WTC11 (cell line): ENCODE results near the gene KIAA0408. TPM values are rescaled to one million over a fixed set of nuclear protein-coding genes. Genes with fewer than 3 reads are reported as not detected.

Experiments
- ATAC-seq: fragments of 200-7000 bp; cut with Tn5 transposase; 2 replicates; pipeline ENCODE4 v1.10.0; 2021; ENCODE audit warnings: mild to moderate bottlenecking, moderate library complexity
- Bru-seq: library from RNA; stranded (reverse); fragments of 400-500 nt; gene quantifications from one replicate; lab custom pipeline; 2021; lab: Mats Ljungman, UMichigan
- CTCF ChIA-PET: fragments of 300-600 bp; sonication (Branson Sonifier 250); formaldehyde crosslinking; loops from one replicate; lab custom pipeline; 2021; ENCODE audit warnings: antibody characterized with exemption; lab: Charles Lee
- POLR2A ChIA-PET: fragments of 350-600 bp; sonication (Branson Sonifier 250); formaldehyde crosslinking; loops from one replicate; lab custom pipeline; 2021; ENCODE audit warnings: antibody characterized with exemption; lab: Charles Lee
- DNase-seq: peaks from one replicate; pipeline ENCODE4 v3.0.0; 2021; ENCODE audit warnings: low spot score
- H3K27ac Mint-ChIP-seq: 2 replicates; pipeline ENCODE4 v1.8.0; 2021; ENCODE audit warnings: mixed read lengths
- H3K27me3 Mint-ChIP-seq: 2 replicates; pipeline ENCODE4 v1.8.0; 2021; ENCODE audit warnings: low read depth, mild to moderate bottlenecking, moderate library complexity, mixed read lengths
- H3K36me3 Mint-ChIP-seq: 2 replicates; pipeline ENCODE4 v1.8.0; 2021; ENCODE audit warnings: mixed read lengths
- H3K4me1 Mint-ChIP-seq: 2 replicates; pipeline ENCODE4 v1.8.0; 2022; ENCODE audit warnings: mixed read lengths
- H3K4me3 Mint-ChIP-seq: 2 replicates; pipeline ENCODE4 v1.8.0; 2021; ENCODE audit warnings: mild to moderate bottlenecking, moderate library complexity, mixed read lengths
- H3K9me3 Mint-ChIP-seq: 2 replicates; pipeline ENCODE4 v1.8.0; 2021; ENCODE audit warnings: mixed read lengths
- ATF1 ChIP-seq: sonication (generic); formaldehyde crosslinking; IDR thresholded peaks from 2 replicates; pipeline ENCODE4 v1.8.1; 2023; ENCODE audit warnings: mild to moderate bottlenecking, moderate library complexity, missing genetic modification reagents
- ERG ChIP-seq: fragments of 250-450 bp; sonication (Bioruptor Pico); IDR thresholded peaks from 2 replicates; pipeline ENCODE4 v1.8.0; 2021; ENCODE audit warnings: mild to moderate bottlenecking
- ESRRA ChIP-seq: sonication (generic); formaldehyde crosslinking; IDR thresholded peaks from 2 replicates; pipeline ENCODE4 v1.8.1; 2022; ENCODE audit warnings: mild to moderate bottlenecking, missing genetic modification reagents, borderline replicate concordance
- FOXK1 ChIP-seq: sonication (generic); formaldehyde crosslinking; IDR thresholded peaks from 2 replicates; pipeline ENCODE4 v1.8.0; 2022; ENCODE audit warnings: mild to moderate bottlenecking, moderate library complexity, missing genetic modification reagents
- FOXP1 ChIP-seq: sonication (generic); formaldehyde crosslinking; IDR thresholded peaks from 2 replicates; pipeline ENCODE4 v1.8.0; 2022; ENCODE audit warnings: missing genetic modification reagents, mild to moderate bottlenecking, moderate library complexity, borderline replicate concordance
- NFATC4 ChIP-seq: fragments of 250-450 bp; sonication (Bioruptor Pico); IDR thresholded peaks from 2 replicates; pipeline ENCODE4 v1.9.0; 2021; ENCODE audit warnings: mild to moderate bottlenecking
- NFYB ChIP-seq: sonication (generic); formaldehyde crosslinking; conservative IDR thresholded peaks from 2 replicates; pipeline ENCODE4 v1.8.0; 2022; ENCODE audit warnings: low read depth, missing genetic modification reagents
- PRRX2 ChIP-seq: fragments of 250-450 bp; sonication (Bioruptor Pico); IDR thresholded peaks from 2 replicates; pipeline ENCODE4 v1.8.0; 2021; ENCODE audit warnings: mild to moderate bottlenecking
- RELA ChIP-seq: sonication (generic); formaldehyde crosslinking; IDR thresholded peaks from 2 replicates; pipeline ENCODE4 v1.8.1; 2022; ENCODE audit warnings: missing genetic modification reagents, mild to moderate bottlenecking, borderline replicate concordance
- SMAD3 ChIP-seq: sonication (generic); formaldehyde crosslinking; IDR thresholded peaks from 2 replicates; pipeline ENCODE4 v1.8.0; 2022; ENCODE audit warnings: missing genetic modification reagents, mild to moderate bottlenecking, borderline replicate concordance
- SP1 ChIP-seq: sonication (generic); formaldehyde crosslinking; conservative IDR thresholded peaks from 2 replicates; pipeline ENCODE4 v1.8.1; 2022; ENCODE audit warnings: missing genetic modification reagents
- ZNF232 ChIP-seq: sonication (generic); formaldehyde crosslinking; IDR thresholded peaks from 2 replicates; pipeline ENCODE4 v1.8.0; 2022; ENCODE audit warnings: mild to moderate bottlenecking, missing genetic modification reagents
- ZNF416 ChIP-seq: fragments of 250-450 bp; sonication (Bioruptor Pico); IDR thresholded peaks from 2 replicates; pipeline ENCODE4 v1.9.0; 2021; ENCODE audit warnings: mild to moderate bottlenecking, inconsistent platforms
- ZNF671 ChIP-seq: fragments of 250-450 bp; sonication (Bioruptor Pico); IDR thresholded peaks from 2 replicates; pipeline ENCODE4 v1.8.0; 2021; ENCODE audit warnings: mild to moderate bottlenecking
- long read RNA-seq, 3 experiments: library from RNA in 1 of 3; library from capped mRNA in 1 of 3; library from polyadenylated mRNA in 1 of 3; unstranded in 2 of 3; stranded (forward) in 1 of 3; transcript quantifications; one replicate each; pipeline ENCODE4 v2.0.0, GENCODE V29; 2021
- total RNA-seq: library from RNA; stranded (reverse); gene quantifications from 3 replicates; pipeline ENCODE4 v1.2.3, GENCODE V29; 2021
- TF ChIP-seq, protein P1 (sequence below): sonication (generic); formaldehyde crosslinking; IDR thresholded peaks from 2 replicates; pipeline ENCODE4 v1.8.1; 2022; ENCODE audit warnings: low read depth, missing genetic modification reagents, borderline replicate concordance
- TF ChIP-seq, protein P2 (sequence below): sonication (generic); formaldehyde crosslinking; IDR thresholded peaks from 2 replicates; pipeline ENCODE4 v1.8.0; 2022; ENCODE audit warnings: mild to moderate bottlenecking, missing genetic modification reagents
- TF ChIP-seq, protein P3 (sequence below): sonication (generic); formaldehyde crosslinking; IDR thresholded peaks from 2 replicates; pipeline ENCODE4 v1.8.0; 2023; ENCODE audit warnings: missing genetic modification reagents
- TF ChIP-seq, protein P4 (sequence below): sonication (generic); formaldehyde crosslinking; IDR thresholded peaks from 2 replicates; pipeline ENCODE4 v1.8.1; 2023; ENCODE audit warnings: mild to moderate bottlenecking, missing genetic modification reagents, moderate library complexity
- TF ChIP-seq, protein P5 (sequence below): sonication (generic); formaldehyde crosslinking; IDR thresholded peaks from 2 replicates; pipeline ENCODE4 v1.8.0; 2022; ENCODE audit warnings: missing genetic modification reagents
- TF ChIP-seq, protein P6 (sequence below): fragments of 250-450 bp; sonication (Bioruptor Pico); IDR thresholded peaks from 2 replicates; pipeline ENCODE4 v1.9.0; 2021; ENCODE audit warnings: moderate library complexity, mild to moderate bottlenecking, inconsistent platforms, borderline replicate concordance

KIAA0408 gene
- 7.5 to 12.2 TPM (median 9.1 TPM) in 3 replicates for total RNA-seq
- percentile 79 among the genes with signal in this experiment for Bru-seq, nascent RNA
- long read RNA-seq, experiment 1, full-length matches to known transcripts = 1 of 5 reads
- long read RNA-seq, experiment 1, partial matches to known transcripts = 3 of 5 reads
- long read RNA-seq, experiment 1, other reads (novel, unspliced or antisense) = 1 of 5 reads
- long read RNA-seq, experiment 2, full-length matches to known transcripts = 2 of 6 reads
- long read RNA-seq, experiment 2, partial matches to known transcripts = 0 of 6 reads
- long read RNA-seq, experiment 2, other reads (novel, unspliced or antisense) = 4 of 6 reads
- long read RNA-seq, experiment 3 = 0 reads

DNA sequence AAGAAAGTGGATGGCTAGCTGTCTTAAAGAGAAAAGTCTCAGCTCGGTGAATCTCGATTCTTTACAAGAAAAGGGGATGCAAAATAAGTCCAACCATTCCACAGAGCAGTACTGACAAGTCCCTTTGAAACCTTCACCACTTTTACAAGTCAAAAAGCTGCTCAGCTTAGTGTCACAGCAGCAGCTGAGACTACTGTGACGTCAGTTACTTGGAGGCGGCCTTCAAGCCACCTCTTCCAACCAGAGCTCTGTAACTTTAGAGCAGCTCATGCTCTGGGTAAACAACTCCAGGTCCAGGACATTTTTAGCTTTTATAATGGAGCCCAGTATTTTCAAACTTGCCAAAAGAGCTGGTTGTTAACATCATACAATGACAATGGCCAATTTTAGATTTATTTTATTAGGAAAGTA, at the start of gene KIAA0408:
Gene KIAA0408 (minus strand): TSS at position 159 of the 411 bp plus-strand sequence. CDS start 5,408 bp downstream, outside the sequence.
- Mint-ChIP-seq H3K27me3 (no peaks in the 10 kb centered on the region), H3K4me3 (peak within 1 kb of the TSS; percentile 18), H3K27ac (peak within 1 kb of the TSS; percentile 79), H3K36me3 (no peaks in the 10 kb centered on the region), H3K9me3 (no peaks in the 10 kb centered on the region), H3K4me1 (peaks cover 51% of the 10 kb centered on the region)
- ATAC-seq (peak; percentile 97), DNase-seq (peak; percentile 51)
- TF ChIP-seq, protein P1, sequence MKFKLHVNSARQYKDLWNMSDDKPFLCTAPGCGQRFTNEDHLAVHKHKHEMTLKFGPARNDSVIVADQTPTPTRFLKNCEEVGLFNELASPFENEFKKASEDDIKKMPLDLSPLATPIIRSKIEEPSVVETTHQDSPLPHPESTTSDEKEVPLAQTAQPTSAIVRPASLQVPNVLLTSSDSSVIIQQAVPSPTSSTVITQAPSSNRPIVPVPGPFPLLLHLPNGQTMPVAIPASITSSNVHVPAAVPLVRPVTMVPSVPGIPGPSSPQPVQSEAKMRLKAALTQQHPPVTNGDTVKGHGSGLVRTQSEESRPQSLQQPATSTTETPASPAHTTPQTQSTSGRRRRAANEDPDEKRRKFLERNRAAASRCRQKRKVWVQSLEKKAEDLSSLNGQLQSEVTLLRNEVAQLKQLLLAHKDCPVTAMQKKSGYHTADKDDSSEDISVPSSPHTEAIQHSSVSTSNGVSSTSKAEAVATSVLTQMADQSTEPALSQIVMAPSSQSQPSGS (CRISPR knock-in tag) = no peak
- TF ChIP-seq SMAD3 (CRISPR knock-in tag) (no peak), ERG (no peak), ZNF232 (CRISPR knock-in tag) (no peak), FOXK1 (CRISPR knock-in tag) (no peak), SP1 (CRISPR knock-in tag) (no peak), ZNF671 (CRISPR knock-in tag) (no peak), ZNF416 (no peak), NFATC4 (CRISPR knock-in tag) (no peak), RELA (no peak), FOXP1 (CRISPR knock-in tag) (no peak), ESRRA (CRISPR knock-in tag) (no peak), ATF1 (CRISPR knock-in tag) (no peak), PRRX2 (no peak), NFYB (CRISPR knock-in tag) (no peak)
- TF ChIP-seq, protein P2, sequence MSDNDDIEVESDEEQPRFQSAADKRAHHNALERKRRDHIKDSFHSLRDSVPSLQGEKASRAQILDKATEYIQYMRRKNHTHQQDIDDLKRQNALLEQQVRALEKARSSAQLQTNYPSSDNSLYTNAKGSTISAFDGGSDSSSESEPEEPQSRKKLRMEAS (CRISPR knock-in tag) = no peak
- TF ChIP-seq, protein P3, sequence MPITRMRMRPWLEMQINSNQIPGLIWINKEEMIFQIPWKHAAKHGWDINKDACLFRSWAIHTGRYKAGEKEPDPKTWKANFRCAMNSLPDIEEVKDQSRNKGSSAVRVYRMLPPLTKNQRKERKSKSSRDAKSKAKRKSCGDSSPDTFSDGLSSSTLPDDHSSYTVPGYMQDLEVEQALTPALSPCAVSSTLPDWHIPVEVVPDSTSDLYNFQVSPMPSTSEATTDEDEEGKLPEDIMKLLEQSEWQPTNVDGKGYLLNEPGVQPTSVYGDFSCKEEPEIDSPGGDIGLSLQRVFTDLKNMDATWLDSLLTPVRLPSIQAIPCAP (CRISPR knock-in tag) = no peak
- TF ChIP-seq, protein P4, sequence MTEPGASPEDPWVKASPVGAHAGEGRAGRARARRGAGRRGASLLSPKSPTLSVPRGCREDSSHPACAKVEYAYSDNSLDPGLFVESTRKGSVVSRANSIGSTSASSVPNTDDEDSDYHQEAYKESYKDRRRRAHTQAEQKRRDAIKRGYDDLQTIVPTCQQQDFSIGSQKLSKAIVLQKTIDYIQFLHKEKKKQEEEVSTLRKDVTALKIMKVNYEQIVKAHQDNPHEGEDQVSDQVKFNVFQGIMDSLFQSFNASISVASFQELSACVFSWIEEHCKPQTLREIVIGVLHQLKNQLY (CRISPR knock-in tag) = no peak
- TF ChIP-seq, protein P5, sequence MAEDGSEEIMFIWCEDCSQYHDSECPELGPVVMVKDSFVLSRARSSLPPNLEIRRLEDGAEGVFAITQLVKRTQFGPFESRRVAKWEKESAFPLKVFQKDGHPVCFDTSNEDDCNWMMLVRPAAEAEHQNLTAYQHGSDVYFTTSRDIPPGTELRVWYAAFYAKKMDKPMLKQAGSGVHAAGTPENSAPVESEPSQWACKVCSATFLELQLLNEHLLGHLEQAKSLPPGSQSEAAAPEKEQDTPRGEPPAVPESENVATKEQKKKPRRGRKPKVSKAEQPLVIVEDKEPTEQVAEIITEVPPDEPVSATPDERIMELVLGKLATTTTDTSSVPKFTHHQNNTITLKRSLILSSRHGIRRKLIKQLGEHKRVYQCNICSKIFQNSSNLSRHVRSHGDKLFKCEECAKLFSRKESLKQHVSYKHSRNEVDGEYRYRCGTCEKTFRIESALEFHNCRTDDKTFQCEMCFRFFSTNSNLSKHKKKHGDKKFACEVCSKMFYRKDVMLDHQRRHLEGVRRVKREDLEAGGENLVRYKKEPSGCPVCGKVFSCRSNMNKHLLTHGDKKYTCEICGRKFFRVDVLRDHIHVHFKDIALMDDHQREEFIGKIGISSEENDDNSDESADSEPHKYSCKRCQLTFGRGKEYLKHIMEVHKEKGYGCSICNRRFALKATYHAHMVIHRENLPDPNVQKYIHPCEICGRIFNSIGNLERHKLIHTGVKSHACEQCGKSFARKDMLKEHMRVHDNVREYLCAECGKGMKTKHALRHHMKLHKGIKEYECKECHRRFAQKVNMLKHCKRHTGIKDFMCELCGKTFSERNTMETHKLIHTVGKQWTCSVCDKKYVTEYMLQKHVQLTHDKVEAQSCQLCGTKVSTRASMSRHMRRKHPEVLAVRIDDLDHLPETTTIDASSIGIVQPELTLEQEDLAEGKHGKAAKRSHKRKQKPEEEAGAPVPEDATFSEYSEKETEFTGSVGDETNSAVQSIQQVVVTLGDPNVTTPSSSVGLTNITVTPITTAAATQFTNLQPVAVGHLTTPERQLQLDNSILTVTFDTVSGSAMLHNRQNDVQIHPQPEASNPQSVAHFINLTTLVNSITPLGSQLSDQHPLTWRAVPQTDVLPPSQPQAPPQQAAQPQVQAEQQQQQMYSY (CRISPR knock-in tag) = no peak
- TF ChIP-seq, protein P6, sequence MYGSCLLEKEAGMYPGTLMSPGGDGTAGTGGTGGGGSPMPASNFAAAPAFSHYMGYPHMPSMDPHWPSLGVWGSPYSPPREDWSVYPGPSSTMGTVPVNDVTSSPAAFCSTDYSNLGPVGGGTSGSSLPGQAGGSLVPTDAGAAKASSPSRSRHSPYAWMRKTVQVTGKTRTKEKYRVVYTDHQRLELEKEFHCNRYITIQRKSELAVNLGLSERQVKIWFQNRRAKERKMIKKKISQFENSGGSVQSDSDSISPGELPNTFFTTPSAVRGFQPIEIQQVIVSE (CRISPR knock-in tag) = no peak
- POLR2A ChIA-PET = interaction anchor here (1.1 to 1.7 kb wide), 2 partner anchors 56 to 87 kb away, joined by 3 to 10 read pairs; no protein-coding TSS in a partner anchor
- CTCF ChIA-PET = interaction anchor here (0.9 to 4.6 kb wide), 8 partner anchors 19 to 272 kb away, joined by 3 to 55 read pairs (median 6); partner anchors contain the start of genes MTCL3 and RNF146
